ENCODE data around the gene HIVEP2. TPM values are rescaled to one million over a fixed set of nuclear protein-coding genes. Genes with fewer than 3 reads are reported as not detected.

The HIVEP2 gene
- total and polyA plus RNA-seq, 10 donors = 2.5 to 41.3 (median 30.3) TPM

DNA sequence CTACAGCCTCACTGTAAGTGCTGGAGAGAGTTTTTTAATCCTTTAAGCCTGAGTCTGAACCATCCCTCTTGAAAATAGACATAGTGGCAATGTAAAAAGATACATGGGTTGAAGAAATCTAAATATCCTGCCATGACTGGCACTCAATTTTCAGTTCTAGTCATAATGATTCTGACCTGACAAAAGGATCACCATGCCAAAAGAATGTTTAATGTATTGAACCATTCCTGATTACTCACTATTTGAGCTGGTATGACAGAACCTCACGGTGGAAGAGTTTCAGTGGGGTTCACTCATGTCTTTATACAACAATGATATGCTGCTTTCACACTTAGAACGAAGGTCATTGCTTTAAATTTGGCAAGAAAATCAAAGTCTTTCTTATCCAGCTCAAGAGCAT lies 93.4 kb downstream of the HIVEP2 start:
- Histone ChIP-seq H3K4me3 (no peak overlapping the region), H3K27me3 (replicated peaks in 1 of 7) (no peaks in the 10 kb centered on the region), H3K4me1 (peaks cover 22 to 100% (median 77%) of the 10 kb centered on the region in 6 donors), H3K9me3 (no peaks in the 10 kb centered on the region), H3K36me3 (no peaks in the 10 kb centered on the region), H3K27ac (peak overlapping the region in 5 of 8 donors; percentile 14 to 36 (median 21))
- no peak for DNase-seq
- intact Hi-C loops (cut with DNase I; ENCODE audit: low total_unique reads) = no loop called here
- 24 to 66% (median 42%) methylated on average over 2 of the region's 2 CpGs for WGBS, 5 donors
- no peak for TF ChIP-seq CTCF (IDR thresholded peaks at IDR 0.05 in 8 of 11, conservative IDR thresholded peaks at IDR 0.05 in 3 of 11)

GRCh38 chr6:142850679-142851423 lies 94.1 kb downstream of the HIVEP2 start:
- Histone ChIP-seq H3K36me3 (no peaks in the 10 kb centered on the region), H3K4me1 (peaks cover 30 to 100% (median 77%) of the 10 kb centered on the region in 6 donors), H3K27ac (peak overlapping the region in 4 of 8 donors; percentile 18 to 36 (median 23)), H3K27me3 (replicated peaks in 1 of 7) (no peaks in the 10 kb centered on the region), H3K4me3 (no peak overlapping the region), H3K9me3 (no peaks in the 10 kb centered on the region)
- intact Hi-C loops (cut with DNase I; ENCODE audit: low total_unique reads) = no loop called here
- DNase-seq = no peak
- no peak for TF ChIP-seq POLR2A (IDR thresholded peaks at IDR 0.05)
- TF ChIP-seq CTCF (IDR thresholded peaks at IDR 0.05 in 8 of 11, conservative IDR thresholded peaks at IDR 0.05 in 3 of 11) = no peak
- no peak for TF ChIP-seq POLR2AphosphoS5 (IDR thresholded peaks at IDR 0.05)
- WGBS, 5 donors = 45 to 87% (median 60%) methylated on average over 3 of the region's 3 CpGs

DNA sequence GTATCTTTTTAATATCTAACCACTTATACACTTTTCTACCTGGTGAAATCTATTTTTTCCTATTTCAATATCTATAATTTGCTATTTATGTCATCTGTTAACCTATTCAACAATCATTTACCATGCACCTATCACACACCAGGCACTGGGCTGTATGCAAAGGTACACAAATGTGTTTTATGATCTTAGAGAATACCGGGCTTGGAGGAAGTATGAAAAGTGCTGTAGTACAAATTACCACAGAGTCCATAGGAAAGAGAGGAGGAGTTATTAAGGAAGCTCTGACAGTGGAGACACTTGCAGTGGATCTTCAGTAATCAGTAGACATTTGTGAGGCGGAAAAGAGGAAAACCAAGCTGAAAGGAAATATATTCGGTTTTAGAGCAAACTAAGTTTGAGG lies 96.0 kb downstream of the HIVEP2 start:
- intact Hi-C loops (cut with DNase I; ENCODE audit: low total_unique reads) = no loop called here
- peaks cover 38 to 100% (median 77%) of the 10 kb centered on the region in 6 donors for H3K4me1 ChIP-seq
- no peaks in the 10 kb centered on the region for H3K36me3 ChIP-seq
- 54 to 72% (median 62%) methylated on average over 3 of the region's 3 CpGs for WGBS, 5 donors
- peak overlapping the region in 3 of 8 donors; percentile 16 to 90 (median 22) for H3K27ac ChIP-seq
- TF ChIP-seq POLR2AphosphoS5 (IDR thresholded peaks at IDR 0.05) (no peak), POLR2A (IDR thresholded peaks at IDR 0.05) (no peak), CTCF (IDR thresholded peaks at IDR 0.05 in 8 of 11, conservative IDR thresholded peaks at IDR 0.05 in 3 of 11) (no peak)
- no peaks in the 10 kb centered on the region for H3K9me3 ChIP-seq
- no peak overlapping the region for H3K4me3 ChIP-seq
- no peak for DNase-seq
- H3K27me3 ChIP-seq (replicated peaks in 1 of 7) = no peaks in the 10 kb centered on the region

- Histone ChIP-seq H3K27ac (peak overlapping the region in 4 of 8 donors; percentile 5 to 90 (median 56)), H3K36me3 (no peaks in the 10 kb centered on the region), H3K4me1 (peaks cover 44 to 100% (median 77%) of the 10 kb centered on the region in 6 donors), H3K4me3 (no peak overlapping the region), H3K9me3 (no peaks in the 10 kb centered on the region), H3K27me3 (replicated peaks in 1 of 7) (no peaks in the 10 kb centered on the region)
- DNase-seq = no peak
- TF ChIP-seq POLR2A (IDR thresholded peaks at IDR 0.05) = no peak
- TF ChIP-seq CTCF (IDR thresholded peaks at IDR 0.05 in 8 of 11, conservative IDR thresholded peaks at IDR 0.05 in 3 of 11) = no peak
- TF ChIP-seq POLR2AphosphoS5 (IDR thresholded peaks at IDR 0.05) = no peak
- intact Hi-C loops (cut with DNase I; ENCODE audit: low total_unique reads) = no loop called here
These were observed 96.8 kb downstream of the HIVEP2 start for GRCh38 chr6:142848156-142848555.
